ENCODE data around the gene C20orf202. TPM values are rescaled to one million over a fixed set of nuclear protein-coding genes. Genes with fewer than 3 reads are reported as not detected.
"Not testable (repeated sequence)": the region's sequence is repeated elsewhere in the genome, so short reads cannot be mapped to it uniquely, and the experiment has no call there.

C20orf202 gene
- total RNA-seq, 1 experiment from 2014 or later = 0.22 TPM

DNA sequence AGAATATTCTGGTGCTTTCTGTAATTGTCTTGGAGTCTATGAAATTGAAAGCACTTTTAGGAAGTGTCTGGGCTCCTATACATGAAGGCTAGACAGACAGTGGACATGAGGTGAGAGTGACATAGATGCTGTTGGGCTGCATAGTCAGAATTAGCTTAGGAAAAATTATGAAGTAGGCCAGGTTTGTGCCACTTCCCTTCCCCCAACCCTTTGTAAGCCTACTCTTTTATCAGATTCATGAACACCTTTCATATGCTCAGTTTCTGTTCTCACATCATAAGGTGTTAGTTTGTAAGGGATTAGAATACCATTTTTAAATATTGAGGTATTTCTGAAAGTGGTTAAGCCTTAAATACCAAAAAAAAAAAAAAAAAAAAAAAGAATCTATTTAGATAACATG lies 44.4 kb downstream of the C20orf202 start (continued):
- TF ChIP-seq, protein P1, sequence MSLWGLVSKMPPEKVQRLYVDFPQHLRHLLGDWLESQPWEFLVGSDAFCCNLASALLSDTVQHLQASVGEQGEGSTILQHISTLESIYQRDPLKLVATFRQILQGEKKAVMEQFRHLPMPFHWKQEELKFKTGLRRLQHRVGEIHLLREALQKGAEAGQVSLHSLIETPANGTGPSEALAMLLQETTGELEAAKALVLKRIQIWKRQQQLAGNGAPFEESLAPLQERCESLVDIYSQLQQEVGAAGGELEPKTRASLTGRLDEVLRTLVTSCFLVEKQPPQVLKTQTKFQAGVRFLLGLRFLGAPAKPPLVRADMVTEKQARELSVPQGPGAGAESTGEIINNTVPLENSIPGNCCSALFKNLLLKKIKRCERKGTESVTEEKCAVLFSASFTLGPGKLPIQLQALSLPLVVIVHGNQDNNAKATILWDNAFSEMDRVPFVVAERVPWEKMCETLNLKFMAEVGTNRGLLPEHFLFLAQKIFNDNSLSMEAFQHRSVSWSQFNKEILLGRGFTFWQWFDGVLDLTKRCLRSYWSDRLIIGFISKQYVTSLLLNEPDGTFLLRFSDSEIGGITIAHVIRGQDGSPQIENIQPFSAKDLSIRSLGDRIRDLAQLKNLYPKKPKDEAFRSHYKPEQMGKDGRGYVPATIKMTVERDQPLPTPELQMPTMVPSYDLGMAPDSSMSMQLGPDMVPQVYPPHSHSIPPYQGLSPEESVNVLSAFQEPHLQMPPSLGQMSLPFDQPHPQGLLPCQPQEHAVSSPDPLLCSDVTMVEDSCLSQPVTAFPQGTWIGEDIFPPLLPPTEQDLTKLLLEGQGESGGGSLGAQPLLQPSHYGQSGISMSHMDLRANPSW (CRISPR knock-in tag; conservative IDR thresholded peaks at IDR 0.05; ENCODE audit: low read depth) = no peak
- TF ChIP-seq NR3C1 (CRISPR knock-in tag; conservative IDR thresholded peaks at IDR 0.05; ENCODE audit: low read depth) = no peak
- TF ChIP-seq ZBTB21 (CRISPR knock-in tag; IDR thresholded peaks at IDR 0.05; ENCODE audit: borderline replicate concordance) = no peak
- no peak for TF ChIP-seq FOXK1 (CRISPR knock-in tag; IDR thresholded peaks at IDR 0.05)

DNA sequence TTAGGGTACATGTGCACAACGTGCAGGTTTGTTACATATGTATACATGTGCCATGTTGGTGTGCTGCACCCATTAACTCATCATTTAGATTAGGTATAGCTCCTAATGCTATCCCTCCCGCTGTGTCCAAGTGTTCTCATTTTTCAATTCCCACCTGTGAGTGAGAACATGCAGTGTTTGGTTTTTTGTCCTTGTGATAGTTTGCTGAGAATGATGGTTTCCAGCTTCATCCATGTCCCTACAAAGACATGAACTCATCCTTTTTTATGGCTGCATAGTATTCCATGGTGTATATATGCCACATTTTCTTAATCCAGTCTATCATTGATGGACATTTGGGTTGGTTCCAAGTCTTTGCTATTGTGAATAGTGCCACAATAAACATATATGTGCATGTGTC lies 47.0 kb downstream of the C20orf202 start:
- peaks cover 21% of the 10 kb centered on the region for H3K27me3 Mint-ChIP-seq (ENCODE audit: low read depth)
- DNase-seq (ENCODE audit: low spot score); ATAC-seq; H3K4me1 Mint-ChIP-seq; CTCF ChIA-PET; H3K36me3 Mint-ChIP-seq; H3K9me3 Mint-ChIP-seq; H3K27ac Mint-ChIP-seq; POLR2A ChIA-PET; H3K4me3 Mint-ChIP-seq: not testable (repeated sequence)

DNA sequence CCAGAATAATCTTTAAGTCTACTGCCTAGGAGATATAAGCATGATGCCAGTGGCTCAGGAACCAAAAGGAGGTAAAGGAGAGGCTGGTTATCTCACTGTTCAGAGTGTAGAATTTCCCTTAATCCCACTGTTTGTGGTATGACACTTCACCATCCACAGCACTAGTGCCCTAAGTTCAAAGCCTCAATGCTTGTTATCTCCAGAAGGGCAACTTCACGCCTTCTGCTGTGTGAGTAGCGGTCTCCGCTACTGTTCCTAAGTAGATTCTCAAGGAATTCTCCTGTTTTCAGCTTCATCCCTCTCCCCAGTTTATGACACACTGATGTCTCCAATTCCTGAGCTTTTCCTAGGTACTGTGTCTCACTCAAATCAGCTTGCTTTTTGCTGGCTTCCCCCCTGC lies 49.2 kb downstream of the C20orf202 start:
- DNase-seq (ENCODE audit: low spot score) (no peak), ATAC-seq (no peak)
- H3K27me3 Mint-ChIP-seq (ENCODE audit: low read depth) = peaks cover 15% of the 10 kb centered on the region
- H3K27ac Mint-ChIP-seq = no peak overlapping the region
- no peak overlapping the region for H3K4me3 Mint-ChIP-seq
- H3K9me3 Mint-ChIP-seq = peaks cover 10% of the 10 kb centered on the region
- no peaks in the 10 kb centered on the region for H3K4me1 Mint-ChIP-seq
- ChIA-PET POLR2A (no interaction called here), CTCF (interaction anchor here (0.9 kb wide), 1 partner anchor 61 kb away, joined by 4 read pairs; no protein-coding TSS in a partner anchor)
- peaks cover 2% of the 10 kb centered on the region; the same call in 1 of the 2 replicates for H3K36me3 Mint-ChIP-seq
- TF ChIP-seq HMGXB4 (CRISPR knock-in tag; IDR thresholded peaks at IDR 0.05) (no peak), GRHL2 (CRISPR knock-in tag; IDR thresholded peaks at IDR 0.05; ENCODE audit: insufficient replicate concordance, severe bottlenecking) (no peak), JAZF1 (CRISPR knock-in tag; IDR thresholded peaks at IDR 0.05) (no peak), MXD4 (CRISPR knock-in tag; IDR thresholded peaks at IDR 0.05; ENCODE audit: borderline replicate concordance) (no peak), MYBL2 (CRISPR knock-in tag; IDR thresholded peaks at IDR 0.05) (no peak), ATF6 (CRISPR knock-in tag; IDR thresholded peaks at IDR 0.05) (no peak), TCF7 (CRISPR knock-in tag; IDR thresholded peaks at IDR 0.05; ENCODE audit: low read depth) (no peak), ZNF512 (CRISPR knock-in tag; IDR thresholded peaks at IDR 0.05; ENCODE audit: borderline replicate concordance) (no peak), USF1 (CRISPR knock-in tag; IDR thresholded peaks at IDR 0.05) (no peak), KAT7 (CRISPR knock-in tag; IDR thresholded peaks at IDR 0.05; ENCODE audit: borderline replicate concordance) (no peak), ZNF532 (CRISPR knock-in tag; IDR thresholded peaks at IDR 0.05; ENCODE audit: borderline replicate concordance) (no peak), ZNF416 (CRISPR knock-in tag; IDR thresholded peaks at IDR 0.05) (no peak)
- TF ChIP-seq, protein P2, sequence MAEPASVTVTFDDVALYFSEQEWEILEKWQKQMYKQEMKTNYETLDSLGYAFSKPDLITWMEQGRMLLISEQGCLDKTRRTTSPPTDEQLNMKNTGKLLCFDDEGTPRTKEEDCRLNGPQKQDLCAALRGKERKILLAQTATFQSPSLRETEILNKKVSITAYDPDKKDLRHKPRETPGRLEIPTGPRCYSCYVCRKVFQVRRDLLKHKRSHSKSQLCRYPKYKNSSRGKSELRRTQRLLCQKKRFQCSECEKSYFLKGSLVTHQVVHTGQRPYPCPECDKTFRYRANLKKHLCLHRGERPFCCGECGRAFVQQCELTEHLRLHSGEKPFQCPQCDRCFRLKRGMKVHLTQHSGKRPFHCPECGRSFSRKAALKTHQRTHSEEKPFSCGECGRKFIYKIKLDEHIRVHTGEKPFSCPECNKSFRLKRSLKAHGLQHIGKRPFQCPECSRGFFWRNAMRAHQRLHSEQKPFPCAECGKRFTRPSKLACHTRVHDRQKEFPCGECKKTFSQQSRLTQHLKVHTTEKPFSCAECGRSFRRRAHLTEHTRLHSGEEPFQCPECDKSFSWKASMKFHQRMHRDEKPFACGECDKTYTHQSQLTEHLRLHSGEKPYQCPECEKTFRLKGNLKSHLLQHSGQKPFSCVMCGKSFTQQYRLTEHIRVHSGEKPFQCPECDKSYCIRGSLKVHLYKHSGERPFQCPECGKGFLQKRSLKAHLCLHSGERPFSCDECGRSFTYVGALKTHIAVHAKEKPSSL (CRISPR knock-in tag; conservative IDR thresholded peaks at IDR 0.05) = no peak

Measured in WTC11 (cell line).